NB4 (cell line): ENCODE measurements around the gene CHP1.
A peak's percentile ranks its signal among the peaks of the same experiment; 100 is the strongest.
"Not testable (repeated sequence)": the region's sequence is repeated elsewhere in the genome, so short reads cannot be mapped to it uniquely, and the experiment has no call there.

Source experiments
- DNase-seq: peaks from one replicate; pipeline ENCODE4 v3.0.0; 2010; ENCODE audit warnings: low read depth
- H3K4me3 ChIP-seq: one replicate; pipeline ENCODE4 v1.5.1; 2011; ENCODE audit warnings: mild to moderate bottlenecking, low read depth, low read length, moderate library complexity
- MYC ChIP-seq: IDR thresholded peaks from 2 replicates; pipeline ENCODE4 v1.6.1; 2011; ENCODE audit warnings: low read depth, low read length
- POLR2A ChIP-seq: IDR thresholded peaks from 2 replicates; pipeline ENCODE4 v1.6.1; 2011; ENCODE audit warnings: mild to moderate bottlenecking; ENCODE audit not compliant: insufficient read length; ENCODE audit errors: extremely low read depth
- TF ChIP-seq, protein P1 (sequence below): IDR thresholded peaks from 2 replicates; pipeline ENCODE4 v1.6.1; 2011; ENCODE audit warnings: low read depth, low read length
- TF ChIP-seq, protein P2 (sequence below): IDR thresholded peaks from one replicate; pipeline ENCODE4 v1.5.1; 2012; ENCODE audit warnings: low read depth, low read length

Gene CHP1

DNA sequence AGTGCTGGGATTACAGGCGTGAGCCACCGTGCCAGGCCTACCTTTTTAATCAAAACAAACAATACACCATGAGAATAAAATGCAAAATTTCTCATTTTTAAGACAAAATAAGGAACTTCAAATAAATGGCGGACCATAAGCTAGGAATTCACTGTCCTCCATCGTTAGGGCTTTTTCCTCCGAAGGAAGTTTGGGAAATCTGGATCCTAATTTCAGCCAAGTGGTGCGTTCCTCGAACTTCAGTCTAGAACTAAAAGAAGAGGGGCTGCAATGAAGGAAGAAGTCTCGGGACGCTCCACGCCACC is 771 bp upstream of the CHP1 start:
- TF ChIP-seq MYC, result no peak
- TF ChIP-seq POLR2A, result no peak
- TF ChIP-seq, protein P1, sequence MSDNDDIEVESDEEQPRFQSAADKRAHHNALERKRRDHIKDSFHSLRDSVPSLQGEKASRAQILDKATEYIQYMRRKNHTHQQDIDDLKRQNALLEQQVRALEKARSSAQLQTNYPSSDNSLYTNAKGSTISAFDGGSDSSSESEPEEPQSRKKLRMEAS, result no peak
- TF ChIP-seq, protein P2, sequence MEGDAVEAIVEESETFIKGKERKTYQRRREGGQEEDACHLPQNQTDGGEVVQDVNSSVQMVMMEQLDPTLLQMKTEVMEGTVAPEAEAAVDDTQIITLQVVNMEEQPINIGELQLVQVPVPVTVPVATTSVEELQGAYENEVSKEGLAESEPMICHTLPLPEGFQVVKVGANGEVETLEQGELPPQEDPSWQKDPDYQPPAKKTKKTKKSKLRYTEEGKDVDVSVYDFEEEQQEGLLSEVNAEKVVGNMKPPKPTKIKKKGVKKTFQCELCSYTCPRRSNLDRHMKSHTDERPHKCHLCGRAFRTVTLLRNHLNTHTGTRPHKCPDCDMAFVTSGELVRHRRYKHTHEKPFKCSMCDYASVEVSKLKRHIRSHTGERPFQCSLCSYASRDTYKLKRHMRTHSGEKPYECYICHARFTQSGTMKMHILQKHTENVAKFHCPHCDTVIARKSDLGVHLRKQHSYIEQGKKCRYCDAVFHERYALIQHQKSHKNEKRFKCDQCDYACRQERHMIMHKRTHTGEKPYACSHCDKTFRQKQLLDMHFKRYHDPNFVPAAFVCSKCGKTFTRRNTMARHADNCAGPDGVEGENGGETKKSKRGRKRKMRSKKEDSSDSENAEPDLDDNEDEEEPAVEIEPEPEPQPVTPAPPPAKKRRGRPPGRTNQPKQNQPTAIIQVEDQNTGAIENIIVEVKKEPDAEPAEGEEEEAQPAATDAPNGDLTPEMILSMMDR, result no peak
- H3K4me3 ChIP-seq, result no peak overlapping the region
- no peak for DNase-seq

DNA sequence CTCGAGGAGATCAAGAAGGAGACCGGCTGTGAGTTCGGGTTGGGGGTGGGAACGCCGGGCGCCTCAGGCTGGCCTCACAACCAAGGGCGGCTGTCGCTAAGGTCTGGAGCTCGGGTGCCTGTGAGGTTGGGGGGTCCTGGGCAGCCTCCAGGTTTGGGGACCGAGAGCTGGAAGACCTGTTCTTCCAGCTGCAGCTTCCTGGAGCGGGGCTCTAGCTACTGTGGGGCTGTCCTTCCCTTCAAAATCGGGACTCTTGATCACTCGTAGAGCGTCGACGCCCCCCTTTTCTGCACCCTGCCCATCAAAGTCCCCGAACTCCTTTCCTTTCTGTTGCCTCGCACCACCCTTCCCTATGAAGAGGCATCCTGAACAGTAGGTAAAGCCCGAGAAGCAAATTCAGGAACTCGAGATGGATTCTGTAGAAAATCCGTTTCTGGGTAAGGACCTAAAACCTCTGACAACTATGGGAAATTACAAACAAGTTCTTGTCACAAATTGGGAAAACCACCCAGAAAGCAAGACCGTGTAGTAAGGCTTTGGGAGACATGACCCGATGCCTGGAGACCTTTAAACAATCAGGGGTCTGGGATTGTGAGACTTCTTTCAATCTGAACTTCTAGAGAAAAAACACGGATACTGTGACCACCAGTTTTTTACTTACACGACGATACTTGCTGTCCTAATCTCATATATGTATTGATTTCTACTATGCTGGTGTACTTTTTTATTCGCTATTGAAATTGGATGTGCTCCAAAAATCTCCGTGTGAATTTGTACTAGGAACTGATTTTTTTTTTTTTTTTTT is 556 bp downstream of the CHP1 start:
- peak overlapping the region; percentile 80 for H3K4me3 ChIP-seq
- no peak for DNase-seq
- no peak for TF ChIP-seq MYC
- TF ChIP-seq POLR2A, result no peak
- TF ChIP-seq, protein P2, result no peak
- TF ChIP-seq, protein P1, result no peak

DNA sequence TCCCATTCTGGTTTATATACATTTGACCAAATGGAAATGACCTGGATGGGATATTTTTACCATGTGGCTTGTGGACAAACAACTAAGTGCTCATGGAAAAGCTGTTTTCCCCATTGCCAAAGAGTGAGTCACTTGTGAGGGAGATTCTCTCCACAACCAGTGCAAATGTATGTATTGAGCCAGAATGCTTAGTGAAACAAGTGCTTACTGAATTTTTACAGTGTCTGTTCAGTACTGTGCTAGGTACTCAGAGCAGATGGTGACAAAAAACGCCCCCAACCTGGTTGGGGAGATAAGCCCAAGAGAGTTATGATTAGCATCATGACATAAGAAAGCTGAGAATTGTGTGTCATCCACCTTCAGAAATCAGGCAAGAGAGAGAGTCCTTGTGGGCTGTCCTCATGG is 2.3 kb downstream of the CHP1 start:
- no peak for DNase-seq
- TF ChIP-seq, protein P1, result no peak
- TF ChIP-seq MYC, result no peak
- TF ChIP-seq POLR2A, result no peak
- TF ChIP-seq, protein P2, result no peak
- H3K4me3 ChIP-seq, result no peak overlapping the region

DNA sequence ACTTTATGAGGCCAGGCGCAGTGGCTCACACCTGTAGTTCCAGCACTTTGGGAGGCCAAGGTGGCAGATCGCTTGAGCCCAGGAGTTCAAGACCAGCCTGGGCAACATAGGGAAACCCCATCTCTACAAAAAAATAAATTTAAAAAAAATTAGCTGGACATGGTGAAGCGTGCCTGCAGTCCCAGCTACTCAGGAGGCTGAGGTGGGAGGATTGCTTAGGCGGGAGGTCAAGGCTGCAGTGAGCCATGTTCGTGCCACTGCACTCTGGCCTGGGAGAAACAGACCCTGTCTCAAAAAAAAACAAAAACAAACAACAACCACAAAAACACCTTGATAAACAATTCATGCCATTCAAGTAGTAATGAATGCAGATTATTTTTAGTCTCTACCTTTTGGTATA is 4.2 kb downstream of the CHP1 start:
- DNase-seq, H3K4me3 ChIP-seq: not testable (repeated sequence)

DNA sequence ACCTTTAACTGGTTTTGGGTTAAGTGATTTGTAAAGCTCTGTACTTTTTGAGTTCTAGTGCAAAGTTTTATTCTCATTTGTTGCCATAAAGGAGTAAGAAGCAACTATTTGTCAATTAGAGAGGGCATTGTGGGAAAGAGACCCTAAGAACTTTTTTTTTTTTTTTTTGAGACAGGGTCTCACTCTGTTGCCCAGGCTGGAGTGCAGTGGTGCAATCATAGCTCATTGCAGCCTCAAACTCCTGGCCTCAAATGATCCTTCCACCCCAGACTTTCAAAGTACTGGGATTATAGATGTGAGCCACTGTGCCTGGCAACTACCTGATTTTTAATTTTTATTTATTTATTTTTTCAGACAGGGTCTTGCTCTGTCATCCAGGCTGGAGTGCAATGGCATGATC is 4.9 kb downstream of the CHP1 start:
- no peak overlapping the region for H3K4me3 ChIP-seq
- TF ChIP-seq POLR2A (no peak), MYC (no peak)
- TF ChIP-seq, protein P1, result no peak
- TF ChIP-seq, protein P2, result no peak
- no peak for DNase-seq

DNA sequence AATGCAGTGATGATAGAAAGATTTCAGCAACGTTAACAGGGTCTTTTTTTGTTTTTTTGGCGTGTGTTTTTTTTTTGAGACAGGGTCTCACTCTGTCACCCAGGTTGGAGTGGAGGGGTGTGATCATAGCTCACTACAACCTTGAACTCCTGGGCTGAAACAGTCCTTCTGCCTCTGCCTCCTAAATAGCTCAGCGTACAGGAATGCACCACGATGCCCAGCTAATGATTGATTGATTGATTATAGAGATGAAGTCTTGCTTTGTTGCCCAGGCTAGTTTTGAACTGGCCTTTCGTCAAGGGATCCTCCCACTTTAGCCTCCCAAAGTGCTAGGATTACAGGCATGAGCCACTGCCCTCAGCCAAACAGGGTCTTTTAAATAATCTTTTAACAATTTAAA is 7.0 kb downstream of the CHP1 start:
- H3K4me3 ChIP-seq, result no peak overlapping the region
- TF ChIP-seq MYC (no peak), POLR2A (no peak)
- TF ChIP-seq, protein P2, result no peak
- TF ChIP-seq, protein P1, result no peak
- DNase-seq, result no peak
